Neural cell (in vitro differentiated cells): ENCODE measurements around the gene OR4F6. TPM values are rescaled to one million over a fixed set of nuclear protein-coding genes. Genes with fewer than 3 reads are reported as not detected.

Experiments
- H2AFZ ChIP-seq: fragments of 200-600, 300-800 bp; sonication (generic), shearing (Covaris generic); 2 replicates; pipeline ENCODE4 v1.6.0; 2014; ENCODE audit warnings: low read depth, mild to moderate bottlenecking, antibody characterized with exemption, low read length, moderate library complexity
- H3F3A ChIP-seq: fragments of 200-600 bp; shearing (Covaris generic); 2 replicates; pipeline ENCODE4 v1.6.1; 2016; ENCODE audit warnings: mild to moderate bottlenecking, moderate library complexity, mixed read lengths, antibody characterized with exemption, low read length; ENCODE audit not compliant: insufficient read depth, poor library complexity, severe bottlenecking
- H3K27ac ChIP-seq: fragments of 200-600, 300-800 bp; sonication (generic), shearing (Covaris generic); 2 replicates; pipeline ENCODE4 v1.5.1; 2014; ENCODE audit warnings: mild to moderate bottlenecking, low read length, moderate library complexity
- H3K27me3 ChIP-seq: fragments of 300-800, 200-600 bp; sonication (generic), shearing (Covaris generic); 2 replicates; pipeline ENCODE4 v1.6.0; 2014; ENCODE audit warnings: mild to moderate bottlenecking, low read depth, low read length, moderate library complexity; ENCODE audit not compliant: insufficient read depth
- H3K36me3 ChIP-seq: fragments of 300-800, 200-600 bp; sonication (generic), shearing (Covaris generic); 2 replicates; pipeline ENCODE4 v1.5.1; 2014; ENCODE audit warnings: mild to moderate bottlenecking, antibody characterized with exemption, low read length, moderate library complexity; ENCODE audit not compliant: insufficient read depth
- H3K4me2 ChIP-seq: fragments of 300-800, 200-600 bp; sonication (generic), shearing (Covaris generic); 2 replicates; pipeline ENCODE4 v1.6.0; 2014; ENCODE audit warnings: mild to moderate bottlenecking, low read length
- H3K4me3 ChIP-seq: fragments of 300-800, 200-600 bp; sonication (generic), shearing (Covaris generic); 2 replicates; pipeline ENCODE4 v1.5.1; 2014; ENCODE audit warnings: mild to moderate bottlenecking, low read length, moderate library complexity
- H3K79me2 ChIP-seq: fragments of 200-600 bp; shearing (Covaris generic); replicated peaks from 2 replicates; pipeline ENCODE4 v1.6.0; 2014; ENCODE audit warnings: mild to moderate bottlenecking, low read length, moderate library complexity; ENCODE audit not compliant: insufficient read depth
- H3K9ac ChIP-seq: fragments of 300-800, 200-600 bp; sonication (generic), shearing (Covaris generic); 2 replicates; pipeline ENCODE4 v1.6.1; 2016; ENCODE audit warnings: mild to moderate bottlenecking, low read length, mixed read lengths
- H3K9me2 ChIP-seq: fragments of 200-600 bp; shearing (Covaris generic); 2 replicates; pipeline ENCODE4 v1.6.1; 2016; ENCODE audit warnings: mild to moderate bottlenecking, low read length, mixed read lengths; ENCODE audit not compliant: insufficient read depth
- H3K9me3 ChIP-seq: fragments of 200-600, 300-800 bp; sonication (generic), shearing (Covaris generic); 2 replicates; pipeline ENCODE4 v1.6.1; 2016; ENCODE audit warnings: mild to moderate bottlenecking, mixed run types, low read length, moderate library complexity, mixed read lengths
- H4K20me1 ChIP-seq: fragments of 200-600 bp; shearing (Covaris generic); 2 replicates; pipeline ENCODE4 v1.6.1; 2016; ENCODE audit warnings: mild to moderate bottlenecking, mixed run types; ENCODE audit not compliant: insufficient read depth
- EP300 ChIP-seq: fragments of 450-650 bp; conservative IDR thresholded peaks from 2 replicates; pipeline ENCODE4 v1.6.1; 2014; ENCODE audit warnings: antibody characterized with exemption, mild to moderate bottlenecking, moderate library complexity; ENCODE audit not compliant: poor library complexity, severe bottlenecking
- EZH2 ChIP-seq: fragments of 200-600, 300-800 bp; shearing (Covaris generic), sonication (generic); IDR thresholded peaks from 2 replicates; pipeline ENCODE4 v1.6.1; 2014; ENCODE audit warnings: antibody characterized with exemption, low read length, borderline replicate concordance, mild to moderate bottlenecking; ENCODE audit not compliant: insufficient read depth, poor library complexity, severe bottlenecking
- MXI1 ChIP-seq: fragments of 450-650 bp; conservative IDR thresholded peaks from 2 replicates; pipeline ENCODE4 v1.6.1; 2014; ENCODE audit warnings: antibody characterized with exemption, mild to moderate bottlenecking; ENCODE audit not compliant: poor library complexity, severe bottlenecking
- POLR2AphosphoS5 ChIP-seq: IDR thresholded peaks from 2 replicates; pipeline ENCODE4 v1.6.1; 2012
- RAD21 ChIP-seq: fragments of 450-650 bp; conservative IDR thresholded peaks from 2 replicates; pipeline ENCODE4 v1.6.1; 2014; ENCODE audit warnings: antibody characterized with exemption, mild to moderate bottlenecking, moderate library complexity
- SMC3 ChIP-seq: fragments of 450-650 bp; conservative IDR thresholded peaks from 2 replicates; pipeline ENCODE4 v1.6.1; 2014; ENCODE audit warnings: antibody characterized with exemption, mild to moderate bottlenecking, moderate library complexity; ENCODE audit not compliant: poor library complexity
- TAF1 ChIP-seq: IDR thresholded peaks from 2 replicates; pipeline ENCODE4 v1.6.1; 2012; ENCODE audit warnings: low read depth
- polyA plus RNA-seq: library from polyadenylated mRNA; depleted of rRNA; stranded (reverse); fragments of >200 nt; gene quantifications from 2 replicates; pipeline ENCODE4 v1.2.3, GENCODE V29; 2014
- TF ChIP-seq, protein P1 (sequence below): IDR thresholded peaks from 2 replicates; pipeline ENCODE4 v1.6.1; 2012; ENCODE audit warnings: borderline replicate concordance
- TF ChIP-seq, protein P2 (sequence below): fragments of 450-650 bp; IDR thresholded peaks from 2 replicates; pipeline ENCODE4 v1.5.1; 2014; ENCODE audit warnings: antibody characterized with exemption, mild to moderate bottlenecking, moderate library complexity; ENCODE audit not compliant: poor library complexity, severe bottlenecking

OR4F6 gene
- polyA plus RNA-seq, 1 donor from 2014 or later = not detected

DNA sequence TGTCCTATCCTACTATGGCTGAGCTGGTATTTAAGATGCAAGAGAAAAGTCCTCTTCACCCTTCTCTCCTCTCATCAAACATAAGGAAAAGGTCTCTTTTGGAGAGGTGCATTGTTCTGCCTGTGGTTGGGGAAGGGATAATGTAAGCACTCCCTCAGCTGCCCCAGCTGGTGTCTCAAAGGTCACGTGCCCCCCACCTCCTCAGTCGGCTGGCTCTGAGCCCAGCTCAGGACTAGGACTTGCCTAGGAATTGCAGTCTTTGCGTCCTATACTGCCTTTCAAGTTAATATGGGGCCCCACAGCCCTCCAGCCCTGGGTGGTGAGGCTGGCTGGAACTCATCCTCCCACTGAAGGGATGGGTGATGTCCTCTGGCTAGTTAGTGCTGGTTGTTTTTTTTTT lies 38.3 kb downstream of the OR4F6 start:
- Histone ChIP-seq H3K36me3 (no peaks in the 10 kb centered on the region), H3K4me3 (no peak overlapping the region), H3K4me2 (no peak overlapping the region), H2AFZ (no peak overlapping the region), H3K27ac (no peak overlapping the region), H3F3A (no peaks in the 10 kb centered on the region), H4K20me1 (no peaks in the 10 kb centered on the region), H3K27me3 (no peaks in the 10 kb centered on the region), H3K79me2 (no peaks in the 10 kb centered on the region), H3K9me3 (no peaks in the 10 kb centered on the region), H3K9me2 (no peaks in the 10 kb centered on the region), H3K9ac (no peak overlapping the region)
- TF ChIP-seq EP300 (no peak), TAF1 (no peak), MXI1 (no peak), SMC3 (no peak), POLR2AphosphoS5 (no peak)
- TF ChIP-seq, protein P1, sequence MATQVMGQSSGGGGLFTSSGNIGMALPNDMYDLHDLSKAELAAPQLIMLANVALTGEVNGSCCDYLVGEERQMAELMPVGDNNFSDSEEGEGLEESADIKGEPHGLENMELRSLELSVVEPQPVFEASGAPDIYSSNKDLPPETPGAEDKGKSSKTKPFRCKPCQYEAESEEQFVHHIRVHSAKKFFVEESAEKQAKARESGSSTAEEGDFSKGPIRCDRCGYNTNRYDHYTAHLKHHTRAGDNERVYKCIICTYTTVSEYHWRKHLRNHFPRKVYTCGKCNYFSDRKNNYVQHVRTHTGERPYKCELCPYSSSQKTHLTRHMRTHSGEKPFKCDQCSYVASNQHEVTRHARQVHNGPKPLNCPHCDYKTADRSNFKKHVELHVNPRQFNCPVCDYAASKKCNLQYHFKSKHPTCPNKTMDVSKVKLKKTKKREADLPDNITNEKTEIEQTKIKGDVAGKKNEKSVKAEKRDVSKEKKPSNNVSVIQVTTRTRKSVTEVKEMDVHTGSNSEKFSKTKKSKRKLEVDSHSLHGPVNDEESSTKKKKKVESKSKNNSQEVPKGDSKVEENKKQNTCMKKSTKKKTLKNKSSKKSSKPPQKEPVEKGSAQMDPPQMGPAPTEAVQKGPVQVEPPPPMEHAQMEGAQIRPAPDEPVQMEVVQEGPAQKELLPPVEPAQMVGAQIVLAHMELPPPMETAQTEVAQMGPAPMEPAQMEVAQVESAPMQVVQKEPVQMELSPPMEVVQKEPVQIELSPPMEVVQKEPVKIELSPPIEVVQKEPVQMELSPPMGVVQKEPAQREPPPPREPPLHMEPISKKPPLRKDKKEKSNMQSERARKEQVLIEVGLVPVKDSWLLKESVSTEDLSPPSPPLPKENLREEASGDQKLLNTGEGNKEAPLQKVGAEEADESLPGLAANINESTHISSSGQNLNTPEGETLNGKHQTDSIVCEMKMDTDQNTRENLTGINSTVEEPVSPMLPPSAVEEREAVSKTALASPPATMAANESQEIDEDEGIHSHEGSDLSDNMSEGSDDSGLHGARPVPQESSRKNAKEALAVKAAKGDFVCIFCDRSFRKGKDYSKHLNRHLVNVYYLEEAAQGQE = no peak
- TF ChIP-seq, protein P2, sequence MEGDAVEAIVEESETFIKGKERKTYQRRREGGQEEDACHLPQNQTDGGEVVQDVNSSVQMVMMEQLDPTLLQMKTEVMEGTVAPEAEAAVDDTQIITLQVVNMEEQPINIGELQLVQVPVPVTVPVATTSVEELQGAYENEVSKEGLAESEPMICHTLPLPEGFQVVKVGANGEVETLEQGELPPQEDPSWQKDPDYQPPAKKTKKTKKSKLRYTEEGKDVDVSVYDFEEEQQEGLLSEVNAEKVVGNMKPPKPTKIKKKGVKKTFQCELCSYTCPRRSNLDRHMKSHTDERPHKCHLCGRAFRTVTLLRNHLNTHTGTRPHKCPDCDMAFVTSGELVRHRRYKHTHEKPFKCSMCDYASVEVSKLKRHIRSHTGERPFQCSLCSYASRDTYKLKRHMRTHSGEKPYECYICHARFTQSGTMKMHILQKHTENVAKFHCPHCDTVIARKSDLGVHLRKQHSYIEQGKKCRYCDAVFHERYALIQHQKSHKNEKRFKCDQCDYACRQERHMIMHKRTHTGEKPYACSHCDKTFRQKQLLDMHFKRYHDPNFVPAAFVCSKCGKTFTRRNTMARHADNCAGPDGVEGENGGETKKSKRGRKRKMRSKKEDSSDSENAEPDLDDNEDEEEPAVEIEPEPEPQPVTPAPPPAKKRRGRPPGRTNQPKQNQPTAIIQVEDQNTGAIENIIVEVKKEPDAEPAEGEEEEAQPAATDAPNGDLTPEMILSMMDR = no peak

DNA sequence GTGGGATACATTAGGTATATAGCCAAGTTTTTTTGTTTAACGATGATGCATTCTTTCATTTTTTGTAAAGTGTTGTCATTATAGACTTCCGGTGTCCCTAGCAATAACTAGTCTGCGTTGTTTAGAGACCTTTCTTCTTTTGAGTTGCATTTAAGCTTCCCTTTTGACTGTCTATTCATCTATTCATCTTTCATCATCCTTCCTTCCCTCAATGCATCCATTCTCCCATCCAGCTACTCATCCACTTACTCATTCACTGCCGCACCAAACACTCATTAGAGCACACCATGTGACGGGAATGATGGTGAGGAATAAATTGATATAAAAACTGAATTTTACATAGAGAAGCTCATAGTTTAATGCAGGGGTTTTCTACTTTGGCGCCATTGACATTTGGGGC lies 41.6 kb downstream of the OR4F6 start:
- Histone ChIP-seq H2AFZ (no peak overlapping the region), H3K4me3 (no peak overlapping the region), H3K9ac (no peak overlapping the region), H3F3A (no peaks in the 10 kb centered on the region), H3K79me2 (no peaks in the 10 kb centered on the region), H3K27me3 (no peaks in the 10 kb centered on the region), H3K36me3 (no peaks in the 10 kb centered on the region), H3K9me3 (no peaks in the 10 kb centered on the region), H3K27ac (no peak overlapping the region), H3K9me2 (no peaks in the 10 kb centered on the region), H4K20me1 (no peaks in the 10 kb centered on the region), H3K4me2 (no peak overlapping the region)
- TF ChIP-seq TAF1 (no peak), RAD21 (no peak), SMC3 (no peak), POLR2AphosphoS5 (no peak), EP300 (no peak), EZH2 (no peak), MXI1 (no peak)
- TF ChIP-seq, protein P2 = no peak
- TF ChIP-seq, protein P1 = no peak
